Measurements from ENCODE around the gene SEC61A1.

The SEC61A1 gene

DNA sequence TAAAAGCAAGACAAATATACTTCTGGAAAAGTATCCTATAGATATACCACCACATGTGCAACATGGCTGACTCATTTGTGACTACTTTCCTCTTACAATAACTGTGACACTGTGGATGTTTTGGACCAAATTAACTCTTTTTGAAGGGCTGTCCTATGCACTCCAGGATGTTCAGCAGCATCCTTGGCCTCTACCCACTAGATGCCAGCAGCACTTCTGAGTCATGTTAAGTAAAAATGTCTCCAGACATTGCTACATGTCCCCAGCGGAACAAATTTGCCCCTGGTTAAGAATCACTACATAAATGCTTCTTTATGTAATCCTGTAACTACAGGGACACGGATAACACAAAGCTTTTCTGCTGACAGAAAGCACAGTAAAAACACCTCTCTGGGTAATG is 39.3 kb downstream of the SEC61A1 start:
- H3K4me2 ChIP-seq (ENCODE audit: low read depth, low read length, poor library complexity, severe bottlenecking) = no peak overlapping the region
- no peaks in the 10 kb centered on the region for H3K9me2 ChIP-seq (replicated peaks; ENCODE audit: low read depth, low read length)
- no peak for TF ChIP-seq EZH2phosphoT487 (IDR thresholded peaks at IDR 0.05; ENCODE audit: borderline replicate concordance)
- TF ChIP-seq, protein P1, sequence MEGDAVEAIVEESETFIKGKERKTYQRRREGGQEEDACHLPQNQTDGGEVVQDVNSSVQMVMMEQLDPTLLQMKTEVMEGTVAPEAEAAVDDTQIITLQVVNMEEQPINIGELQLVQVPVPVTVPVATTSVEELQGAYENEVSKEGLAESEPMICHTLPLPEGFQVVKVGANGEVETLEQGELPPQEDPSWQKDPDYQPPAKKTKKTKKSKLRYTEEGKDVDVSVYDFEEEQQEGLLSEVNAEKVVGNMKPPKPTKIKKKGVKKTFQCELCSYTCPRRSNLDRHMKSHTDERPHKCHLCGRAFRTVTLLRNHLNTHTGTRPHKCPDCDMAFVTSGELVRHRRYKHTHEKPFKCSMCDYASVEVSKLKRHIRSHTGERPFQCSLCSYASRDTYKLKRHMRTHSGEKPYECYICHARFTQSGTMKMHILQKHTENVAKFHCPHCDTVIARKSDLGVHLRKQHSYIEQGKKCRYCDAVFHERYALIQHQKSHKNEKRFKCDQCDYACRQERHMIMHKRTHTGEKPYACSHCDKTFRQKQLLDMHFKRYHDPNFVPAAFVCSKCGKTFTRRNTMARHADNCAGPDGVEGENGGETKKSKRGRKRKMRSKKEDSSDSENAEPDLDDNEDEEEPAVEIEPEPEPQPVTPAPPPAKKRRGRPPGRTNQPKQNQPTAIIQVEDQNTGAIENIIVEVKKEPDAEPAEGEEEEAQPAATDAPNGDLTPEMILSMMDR (conservative IDR thresholded peaks at IDR 0.05; ENCODE audit: low read length) = no peak
- H4K20me1 ChIP-seq (ENCODE audit: insufficient read depth, low read length, poor library complexity, severe bottlenecking) = no peaks in the 10 kb centered on the region
- no peaks in the 10 kb centered on the region for H3K79me2 ChIP-seq (ENCODE audit: insufficient read depth, low read length)
- H3K9ac ChIP-seq (ENCODE audit: low read depth, low read length, poor library complexity, severe bottlenecking) = no peak overlapping the region
- H3K9me3 ChIP-seq (ENCODE audit: insufficient read depth, low read depth, low read length) = no peaks in the 10 kb centered on the region
- no peaks in the 10 kb centered on the region for H3K4me1 ChIP-seq (ENCODE audit: insufficient read depth, low read length, poor library complexity, severe bottlenecking)
- H3K36me3 ChIP-seq (ENCODE audit: insufficient read depth, low read length) = peaks cover 29% of the 10 kb centered on the region; the same call in 1 of the 2 replicates
- H2AFZ ChIP-seq (ENCODE audit: low read length) = no peak overlapping the region
- H3K4me3 ChIP-seq (ENCODE audit: low read length, poor library complexity, severe bottlenecking) = no peak overlapping the region
- H3K27me3 ChIP-seq (ENCODE audit: insufficient read depth, low read length, poor library complexity, severe bottlenecking) = no peaks in the 10 kb centered on the region
- H3F3A ChIP-seq (ENCODE audit: low read depth) = no peaks in the 10 kb centered on the region

DNA sequence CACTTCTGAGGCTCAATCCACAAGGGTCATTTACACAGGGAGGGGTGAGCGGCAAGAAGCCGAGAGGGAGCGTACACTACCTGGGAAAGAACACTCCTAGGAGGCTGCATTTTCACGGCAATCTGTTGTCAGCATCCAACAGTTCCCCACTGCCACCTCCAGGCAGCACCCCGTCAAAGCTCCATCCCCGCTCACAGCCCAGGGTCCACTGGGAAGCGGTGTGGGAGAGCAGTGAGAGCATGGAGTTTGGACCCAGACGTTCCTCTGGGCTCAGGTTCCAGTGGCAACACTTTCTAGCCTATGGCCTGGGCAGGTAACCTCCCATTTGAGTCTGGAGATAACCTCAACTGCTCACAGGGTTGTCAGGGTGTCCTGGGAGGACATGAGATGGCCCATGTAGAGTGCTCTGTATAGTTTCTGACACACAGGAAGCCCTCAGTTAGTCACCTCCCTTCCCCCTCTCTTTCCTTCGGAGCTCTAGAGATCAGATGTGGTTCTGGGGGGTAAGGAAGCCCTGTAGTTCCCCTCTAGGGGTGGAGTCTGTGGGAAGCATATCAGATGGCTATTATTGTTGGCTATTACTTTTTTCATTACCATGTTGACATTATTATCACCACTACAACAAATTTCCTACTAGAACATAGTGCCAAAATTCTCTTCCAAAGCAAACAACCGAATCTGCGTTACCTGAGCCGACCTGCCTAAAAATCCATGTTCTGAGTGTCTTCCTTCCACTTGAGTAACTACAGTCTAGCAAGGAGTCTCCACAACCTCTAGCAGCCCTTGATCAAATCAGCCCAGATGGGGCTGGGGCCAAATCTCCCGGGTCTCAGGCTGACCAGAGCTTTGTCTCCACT is 42.3 kb downstream of the SEC61A1 start:
- H3K4me2 ChIP-seq (ENCODE audit: low read depth, low read length, poor library complexity, severe bottlenecking) = peak overlapping the region; percentile 36
- TF ChIP-seq EZH2phosphoT487 (IDR thresholded peaks at IDR 0.05; ENCODE audit: borderline replicate concordance) = no peak
- TF ChIP-seq, protein P1 (conservative IDR thresholded peaks at IDR 0.05; ENCODE audit: low read length) = no peak
- H3K9me2 ChIP-seq (replicated peaks; ENCODE audit: low read depth, low read length) = no peaks in the 10 kb centered on the region
- no peak overlapping the region for H2AFZ ChIP-seq (ENCODE audit: low read length)
- H3K9ac ChIP-seq (ENCODE audit: low read depth, low read length, poor library complexity, severe bottlenecking) = no peak overlapping the region
- no peaks in the 10 kb centered on the region for H3K9me3 ChIP-seq (ENCODE audit: insufficient read depth, low read depth, low read length)
- no peak overlapping the region for H3K4me3 ChIP-seq (ENCODE audit: low read length, poor library complexity, severe bottlenecking)
- H3F3A ChIP-seq (ENCODE audit: low read depth) = no peaks in the 10 kb centered on the region
- H4K20me1 ChIP-seq (ENCODE audit: insufficient read depth, low read length, poor library complexity, severe bottlenecking) = no peaks in the 10 kb centered on the region
- H3K36me3 ChIP-seq (ENCODE audit: insufficient read depth, low read length) = peaks cover 46% of the 10 kb centered on the region; the same call in 1 of the 2 replicates
- H3K79me2 ChIP-seq (ENCODE audit: insufficient read depth, low read length) = no peaks in the 10 kb centered on the region
- no peaks in the 10 kb centered on the region for H3K4me1 ChIP-seq (ENCODE audit: insufficient read depth, low read length, poor library complexity, severe bottlenecking)
- H3K27me3 ChIP-seq (ENCODE audit: insufficient read depth, low read length, poor library complexity, severe bottlenecking) = no peaks in the 10 kb centered on the region

DNA sequence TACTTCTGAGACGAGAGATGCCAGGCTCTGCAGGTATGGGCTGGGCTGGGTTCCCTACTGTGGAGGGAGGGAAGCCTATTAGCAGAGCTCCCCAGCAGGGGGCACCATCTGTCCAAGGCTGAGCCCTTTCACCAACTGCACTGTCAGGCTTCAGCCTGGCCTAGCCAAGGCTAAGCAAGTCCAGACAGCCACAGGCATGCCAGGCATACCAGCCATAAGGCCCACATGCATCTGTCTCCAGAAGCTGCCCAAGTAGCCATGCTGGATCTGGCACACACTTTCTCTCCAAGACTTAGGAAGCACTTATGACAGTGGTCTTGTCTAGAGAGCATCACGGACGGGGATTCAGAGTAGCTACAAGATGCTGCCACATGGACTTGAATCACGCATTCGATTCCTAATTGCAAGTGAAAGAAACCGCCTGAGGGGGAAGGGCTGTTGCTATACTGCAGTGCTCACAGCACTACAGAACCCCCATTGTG is 43.0 kb downstream of the SEC61A1 start:
- H3K4me1 ChIP-seq (ENCODE audit: insufficient read depth, low read length, poor library complexity, severe bottlenecking) = no peaks in the 10 kb centered on the region
- no peak overlapping the region for H2AFZ ChIP-seq (ENCODE audit: low read length)
- H3K9me2 ChIP-seq (replicated peaks; ENCODE audit: low read depth, low read length) = no peaks in the 10 kb centered on the region
- no peaks in the 10 kb centered on the region for H3F3A ChIP-seq (ENCODE audit: low read depth)
- H4K20me1 ChIP-seq (ENCODE audit: insufficient read depth, low read length, poor library complexity, severe bottlenecking) = no peaks in the 10 kb centered on the region
- H3K9me3 ChIP-seq (ENCODE audit: insufficient read depth, low read depth, low read length) = no peaks in the 10 kb centered on the region
- H3K4me3 ChIP-seq (ENCODE audit: low read length, poor library complexity, severe bottlenecking) = no peak overlapping the region
- H3K36me3 ChIP-seq (ENCODE audit: insufficient read depth, low read length) = peaks cover 54% of the 10 kb centered on the region; the same call in 1 of the 2 replicates
- H3K79me2 ChIP-seq (ENCODE audit: insufficient read depth, low read length) = no peaks in the 10 kb centered on the region
- no peaks in the 10 kb centered on the region for H3K27me3 ChIP-seq (ENCODE audit: insufficient read depth, low read length, poor library complexity, severe bottlenecking)
- TF ChIP-seq EZH2phosphoT487 (IDR thresholded peaks at IDR 0.05; ENCODE audit: borderline replicate concordance) = no peak
- TF ChIP-seq, protein P1 (conservative IDR thresholded peaks at IDR 0.05; ENCODE audit: low read length) = peak; percentile 88
- no peak overlapping the region for H3K4me2 ChIP-seq (ENCODE audit: low read depth, low read length, poor library complexity, severe bottlenecking)
- H3K9ac ChIP-seq (ENCODE audit: low read depth, low read length, poor library complexity, severe bottlenecking) = peak overlapping the region; percentile 62

Data from Loucy (cell line).